ENCODE results near the gene DLD.

- TF ChIP-seq CTCF (conservative IDR thresholded peaks at IDR 0.05; ENCODE audit: low read depth in 2 of 2) (no peak), POLR2AphosphoS5 (IDR thresholded peaks at IDR 0.05; ENCODE audit: low read depth) (no peak), CREB1 (CRISPR knock-in tag; IDR thresholded peaks at IDR 0.05; ENCODE audit: low read depth) (no peak)
Measured at GRCh38 chr7:107915541-107915940, 24.6 kb downstream of the DLD start.

Data from GM23338 (cell line).